IMR-90 (cell line): ENCODE measurements around the gene NFASC. TPM values are rescaled to one million over a fixed set of nuclear protein-coding genes. Genes with fewer than 3 reads are reported as not detected.

ENCODE experiments used
- ATAC-seq: fragments of 200-7000 bp; cut with Tn5 transposase; 2 replicates; pipeline ENCODE4 v1.9.1; 2020; ENCODE audit warnings: low read depth, mild to moderate bottlenecking, moderate library complexity
- BruUV-seq: library from RNA; stranded (reverse); fragments of 400-500 nt; replicated peaks from 2 replicates; lab custom pipeline; 2021; lab: Mats Ljungman, UMichigan
- CTCF ChIA-PET: fragments of 300-600 bp; formaldehyde crosslinking; extraction: SDS; loops from one replicate; lab custom pipeline; 2021; ENCODE audit warnings: antibody characterized with exemption; lab: Yijun Ruan, JAX
- POLR2A ChIA-PET: fragments of 300-600 bp; sonication (Branson Sonifier 250); formaldehyde crosslinking; loops from one replicate; lab custom pipeline; 2022; ENCODE audit warnings: antibody characterized with exemption; ENCODE audit not compliant: unreplicated experiment; lab: Charles Lee
- DNase-seq: peaks from one replicate; pipeline ENCODE4 v3.0.0; 2013
- H2AFZ ChIP-seq: replicated peaks from 2 replicates; pipeline ENCODE3; 2013; ENCODE audit warnings: low read length, mild to moderate bottlenecking; ENCODE audit not compliant: poor library complexity
- H2AK5ac ChIP-seq: 2 replicates; pipeline ENCODE4 v1.6.1; 2013; ENCODE audit warnings: low read depth, low read length, inconsistent platforms
- H2AK9ac ChIP-seq: replicated peaks from 2 replicates; pipeline ENCODE3; 2013; ENCODE audit warnings: mild to moderate bottlenecking, low read depth, low read length, moderate library complexity; ENCODE audit not compliant: poor library complexity
- H2BK120ac ChIP-seq: 2 replicates; pipeline ENCODE4 v1.6.1; 2013; ENCODE audit warnings: low read depth, low read length, inconsistent platforms
- H2BK15ac ChIP-seq: 3 replicates; pipeline ENCODE4 v1.6.1; 2013; ENCODE audit warnings: low read depth, low read length, inconsistent platforms
- H2BK20ac ChIP-seq: 2 replicates; pipeline ENCODE4 v1.6.1; 2013; ENCODE audit warnings: low read depth, mild to moderate bottlenecking, inconsistent platforms, low read length, moderate library complexity
- H2BK5ac ChIP-seq: 2 replicates; pipeline ENCODE4 v1.6.1; 2013; ENCODE audit warnings: mild to moderate bottlenecking, low read depth, low read length, inconsistent platforms; ENCODE audit not compliant: poor library complexity, severe bottlenecking
- H3K14ac ChIP-seq: replicated peaks from 2 replicates; pipeline ENCODE4 v1.6.1; 2013; ENCODE audit warnings: low read depth, low read length, inconsistent platforms
- H3K18ac ChIP-seq: 2 replicates; pipeline ENCODE4 v1.6.1; 2013; ENCODE audit warnings: low read depth, low read length, control low read depth
- H3K23ac ChIP-seq: 2 replicates; pipeline ENCODE4 v1.6.1; 2013; ENCODE audit warnings: low read depth, low read length, inconsistent platforms
- H3K27ac ChIP-seq: 2 replicates; pipeline ENCODE4 v1.5.1; 2013; ENCODE audit warnings: mild to moderate bottlenecking, control low read depth, low read length; ENCODE audit not compliant: insufficient read depth
- H3K27me3 ChIP-seq: 2 replicates; pipeline ENCODE4 v1.6.1; 2013; ENCODE audit warnings: low read length; ENCODE audit not compliant: control insufficient read depth, insufficient read depth
- H3K36me3 ChIP-seq: 2 replicates; pipeline ENCODE4 v1.6.1; 2013; ENCODE audit warnings: low read length, mixed read lengths; ENCODE audit not compliant: control insufficient read depth, insufficient read depth
- H3K4ac ChIP-seq: 2 replicates; pipeline ENCODE4 v1.6.1; 2013; ENCODE audit warnings: low read depth, low read length, inconsistent platforms
- H3K4me1 ChIP-seq: 2 replicates; pipeline ENCODE4 v1.6.1; 2013; ENCODE audit warnings: low read length, mixed read lengths; ENCODE audit not compliant: control insufficient read depth, insufficient read depth
- H3K4me2 ChIP-seq: 2 replicates; pipeline ENCODE4 v1.6.1; 2013; ENCODE audit warnings: low read depth, mild to moderate bottlenecking, control low read depth, low read length, moderate library complexity
- H3K4me3 ChIP-seq: 2 replicates; pipeline ENCODE4 v1.5.1; 2013; ENCODE audit warnings: low read depth, mild to moderate bottlenecking, control low read depth, low read length, moderate library complexity; ENCODE audit not compliant: insufficient read depth
- H3K56ac ChIP-seq: 2 replicates; pipeline ENCODE4 v1.6.1; 2013; ENCODE audit warnings: low read length, inconsistent platforms; ENCODE audit not compliant: insufficient read depth; ENCODE audit errors: extremely low read depth
- H3K79me1 ChIP-seq, 2 experiments: 2 replicates each; pipeline ENCODE4 v1.6.1; 2013; ENCODE audit warnings: low read length in 2 of 2, inconsistent platforms in 1 of 2, low read depth in 1 of 2
- H3K9ac ChIP-seq: 2 replicates; pipeline ENCODE4 v1.6.1; 2013; ENCODE audit warnings: low read depth, low read length, control low read depth
- H3K9me1 ChIP-seq: 2 replicates; pipeline ENCODE4 v1.6.1; 2013; ENCODE audit warnings: low read length, inconsistent platforms; ENCODE audit not compliant: insufficient read depth
- H3K9me3 ChIP-seq: 2 replicates; pipeline ENCODE4 v1.6.1; 2013; ENCODE audit warnings: low read length; ENCODE audit not compliant: control insufficient read depth, insufficient read depth
- H4K20me1 ChIP-seq: 2 replicates; pipeline ENCODE4 v1.6.1; 2013; ENCODE audit warnings: low read length, inconsistent platforms; ENCODE audit not compliant: insufficient read depth
- H4K5ac ChIP-seq: 2 replicates; pipeline ENCODE4 v1.6.1; 2013; ENCODE audit warnings: mild to moderate bottlenecking, low read depth, low read length, control low read depth
- H4K8ac ChIP-seq, 2 experiments: 2 replicates each; pipeline ENCODE4 v1.6.1; 2013; ENCODE audit warnings: low read depth in 2 of 2, low read length in 2 of 2, control low read depth in 1 of 2, inconsistent platforms in 1 of 2
- H4K91ac ChIP-seq: 2 replicates; pipeline ENCODE4 v1.6.1; 2013; ENCODE audit warnings: low read depth, low read length, inconsistent platforms; ENCODE audit not compliant: insufficient read depth
- BHLHE40 ChIP-seq: fragments of 150-350 bp; IDR thresholded peaks from 2 replicates; pipeline ENCODE4 v1.6.1; 2016; ENCODE audit warnings: mild to moderate bottlenecking, low read depth, low read length
- CEBPB ChIP-seq: IDR thresholded peaks from 2 replicates; pipeline ENCODE4 v1.6.1; 2012; ENCODE audit warnings: low read depth, low read length, improper control_type of control experiment
- CHD1 ChIP-seq: IDR thresholded peaks from 2 replicates; pipeline ENCODE4 v1.6.1; 2012; ENCODE audit warnings: low read depth, low read length, improper control_type of control experiment
- FOS ChIP-seq: fragments of 150-350 bp; IDR thresholded peaks from 2 replicates; pipeline ENCODE4 v1.6.1; 2016; ENCODE audit warnings: low read depth, low read length
- MAFK ChIP-seq: IDR thresholded peaks from 2 replicates; pipeline ENCODE4 v1.6.1; 2012; ENCODE audit warnings: low read depth, low read length, improper control_type of control experiment
- MAZ ChIP-seq: IDR thresholded peaks from 2 replicates; pipeline ENCODE4 v1.6.1; 2012; ENCODE audit warnings: low read depth, mild to moderate bottlenecking, low read length, improper control_type of control experiment, moderate library complexity, borderline replicate concordance
- MXI1 ChIP-seq: IDR thresholded peaks from 2 replicates; pipeline ENCODE4 v1.6.1; 2012; ENCODE audit warnings: low read depth, mild to moderate bottlenecking, low read length, moderate library complexity, borderline replicate concordance
- NFE2L2 ChIP-seq: fragments of 150-350 bp; IDR thresholded peaks from 2 replicates; pipeline ENCODE4 v1.6.1; 2016; ENCODE audit warnings: low read depth, mild to moderate bottlenecking, low read length
- POLR2A ChIP-seq: IDR thresholded peaks from 2 replicates; pipeline ENCODE4 v1.6.1; 2012; ENCODE audit warnings: mild to moderate bottlenecking, low read depth, low read length
- RAD21 ChIP-seq: IDR thresholded peaks from 2 replicates; pipeline ENCODE4 v1.6.1; 2012; ENCODE audit warnings: low read length, improper control_type of control experiment
- RCOR1 ChIP-seq: IDR thresholded peaks from 2 replicates; pipeline ENCODE4 v1.6.1; 2012; ENCODE audit warnings: mild to moderate bottlenecking, low read length, improper control_type of control experiment; ENCODE audit not compliant: insufficient replicate concordance
- RFX5 ChIP-seq: IDR thresholded peaks from 2 replicates; pipeline ENCODE4 v1.8.0; 2012; ENCODE audit warnings: low read depth, mild to moderate bottlenecking, low read length, moderate library complexity
- SMC3 ChIP-seq: fragments of 150-350 bp; IDR thresholded peaks from 2 replicates; pipeline ENCODE4 v1.6.1; 2016; ENCODE audit warnings: low read depth, mild to moderate bottlenecking, antibody characterized with exemption, low read length, moderate library complexity
- WGBS, 2 experiments: methylation state at CpG; one replicate each; pipeline versions ENCODE4 v1.1.5 to v1.1.7; 2013; ENCODE audit warnings: missing lambda C conversion rate in 2 of 2; ENCODE audit not compliant: insufficient read length in 1 of 2; ENCODE audit errors: extremely low coverage in 2 of 2; 5-methylcytosine and 5-hydroxymethylcytosine counted together
- dilution Hi-C: fragments of 300-500 bp; cut with HindIII; formaldehyde crosslinking; loops from one replicate; pipeline ENCODE4 v1.14.3; 2018; ENCODE audit warnings: low sequenced_read_pairs; ENCODE audit not compliant: unreplicated experiment
- in situ Hi-C: fragments of 300-500 bp; cut with MboI; formaldehyde crosslinking; loops from 3 replicates; pipeline ENCODE4 v1.14.3; 2019; ENCODE audit warnings: low sequenced_read_pairs, inconsistent platforms, mixed read lengths
- intact Hi-C: fragments of 100-400 bp; cut with micrococcal nuclease; formaldehyde crosslinking; loops from 2 replicates; pipeline ENCODE4 v1.10.0; 2022
- polyA plus RNA-seq, 3 experiments: library from polyadenylated mRNA; depleted of rRNA; stranded (reverse); fragments of >200 nt; gene quantifications; 2 replicates each; pipeline ENCODE4 v1.2.3, GENCODE V29; 2012; ENCODE audit warnings: low replicate concordance in 1 of 3
- total RNA-seq: library from RNA; depleted of rRNA; stranded (reverse); fragments of >200 nt; gene quantifications from 2 replicates; pipeline ENCODE4 v1.2.3, GENCODE V29; 2012
- TF ChIP-seq, protein P1 (sequence below): fragments of 150-350 bp; IDR thresholded peaks from 2 replicates; pipeline ENCODE4 v1.6.1; 2017; ENCODE audit warnings: mild to moderate bottlenecking, antibody characterized with exemption, low read length, low read depth
- TF ChIP-seq, protein P2 (sequence below): conservative IDR thresholded peaks from 2 replicates; pipeline ENCODE4 v1.5.1; 2012; ENCODE audit warnings: mild to moderate bottlenecking, low read depth, low read length, improper control_type of control experiment

NFASC gene
- total and polyA plus RNA-seq, 2 of the 4 experiments (the other 2 are of a cell fraction): 0.18 to 0.79 TPM

DNA sequence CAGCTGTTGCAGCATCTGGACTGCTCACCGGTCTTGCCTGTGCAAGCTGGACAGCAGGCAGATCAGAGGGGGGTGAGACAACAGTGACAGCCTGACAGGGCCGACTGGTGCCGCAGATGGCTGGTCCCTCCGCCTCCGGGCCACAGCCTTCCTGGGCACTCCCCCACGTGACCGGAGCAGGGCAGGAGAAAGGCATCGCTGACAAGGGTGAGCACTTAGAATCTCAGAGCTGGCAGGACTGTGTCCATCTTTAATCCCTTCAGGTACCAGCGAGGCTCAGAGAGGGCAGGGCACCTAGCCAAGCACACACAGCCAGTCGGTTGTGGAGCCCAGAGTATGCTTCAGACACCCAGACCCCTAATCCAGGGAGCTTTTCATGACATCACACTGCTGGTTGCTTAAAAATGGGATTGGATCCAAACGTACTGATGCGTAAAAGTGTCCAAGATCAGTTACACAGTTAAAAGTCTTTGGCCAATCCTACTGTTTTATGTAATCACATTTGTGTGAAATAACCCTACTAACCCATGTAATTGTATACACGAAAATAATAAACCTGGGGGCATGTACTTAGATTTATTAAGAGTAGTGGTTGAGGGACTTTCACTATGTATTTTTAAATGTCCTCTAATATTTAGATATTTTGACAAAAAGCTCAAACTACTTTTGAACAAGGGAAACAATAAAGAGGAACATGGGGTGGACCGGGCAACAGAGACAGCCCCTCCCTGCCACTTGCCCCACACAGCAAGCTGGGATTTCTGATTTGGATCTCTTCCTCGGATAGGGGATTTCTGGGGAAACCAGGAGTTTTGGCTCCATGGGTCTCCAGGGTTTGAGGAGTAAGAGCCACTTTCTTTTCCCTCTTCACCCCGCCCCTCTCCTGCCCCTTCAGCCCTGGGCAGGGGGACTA is 171.6 kb downstream of the NFASC start:
- Histone ChIP-seq H3K9me3 (no peaks in the 10 kb centered on the region), H4K8ac (no peak overlapping the region), H3K4me3 (no peak overlapping the region), H2BK15ac (no peak overlapping the region), H2AK9ac (no peak overlapping the region), H3K18ac (no peak overlapping the region), H3K4me2 (no peak overlapping the region), H3K56ac (no peak overlapping the region), H3K14ac (no peak overlapping the region), H3K36me3 (no peaks in the 10 kb centered on the region), H3K4me1 (no peaks in the 10 kb centered on the region), H3K9me1 (no peaks in the 10 kb centered on the region), H2AK5ac (no peak overlapping the region), H2BK120ac (no peak overlapping the region), H3K79me1 (no peaks in the 10 kb centered on the region), H4K20me1 (no peaks in the 10 kb centered on the region), H3K9ac (no peak overlapping the region), H2BK5ac (no peak overlapping the region), H2BK20ac (no peak overlapping the region), H3K4ac (no peak overlapping the region), H4K5ac (no peak overlapping the region), H2AFZ (no peak overlapping the region), H3K27ac (no peak overlapping the region), H3K27me3 (peaks cover 61% of the 10 kb centered on the region), H4K91ac (no peak overlapping the region), H3K23ac (no peak overlapping the region)
- ChIA-PET POLR2A (no interaction called here), CTCF (no interaction called here)
- TF ChIP-seq CEBPB (no peak), MAFK (no peak), FOS (no peak), SMC3 (no peak), RCOR1 (no peak), RFX5 (no peak), RAD21 (no peak), POLR2A (no peak), CHD1 (no peak), MXI1 (no peak), MAZ (no peak), NFE2L2 (no peak), BHLHE40 (no peak)
- TF ChIP-seq, protein P1, sequence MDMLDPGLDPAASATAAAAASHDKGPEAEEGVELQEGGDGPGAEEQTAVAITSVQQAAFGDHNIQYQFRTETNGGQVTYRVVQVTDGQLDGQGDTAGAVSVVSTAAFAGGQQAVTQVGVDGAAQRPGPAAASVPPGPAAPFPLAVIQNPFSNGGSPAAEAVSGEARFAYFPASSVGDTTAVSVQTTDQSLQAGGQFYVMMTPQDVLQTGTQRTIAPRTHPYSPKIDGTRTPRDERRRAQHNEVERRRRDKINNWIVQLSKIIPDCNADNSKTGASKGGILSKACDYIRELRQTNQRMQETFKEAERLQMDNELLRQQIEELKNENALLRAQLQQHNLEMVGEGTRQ: no peak
- TF ChIP-seq, protein P2, sequence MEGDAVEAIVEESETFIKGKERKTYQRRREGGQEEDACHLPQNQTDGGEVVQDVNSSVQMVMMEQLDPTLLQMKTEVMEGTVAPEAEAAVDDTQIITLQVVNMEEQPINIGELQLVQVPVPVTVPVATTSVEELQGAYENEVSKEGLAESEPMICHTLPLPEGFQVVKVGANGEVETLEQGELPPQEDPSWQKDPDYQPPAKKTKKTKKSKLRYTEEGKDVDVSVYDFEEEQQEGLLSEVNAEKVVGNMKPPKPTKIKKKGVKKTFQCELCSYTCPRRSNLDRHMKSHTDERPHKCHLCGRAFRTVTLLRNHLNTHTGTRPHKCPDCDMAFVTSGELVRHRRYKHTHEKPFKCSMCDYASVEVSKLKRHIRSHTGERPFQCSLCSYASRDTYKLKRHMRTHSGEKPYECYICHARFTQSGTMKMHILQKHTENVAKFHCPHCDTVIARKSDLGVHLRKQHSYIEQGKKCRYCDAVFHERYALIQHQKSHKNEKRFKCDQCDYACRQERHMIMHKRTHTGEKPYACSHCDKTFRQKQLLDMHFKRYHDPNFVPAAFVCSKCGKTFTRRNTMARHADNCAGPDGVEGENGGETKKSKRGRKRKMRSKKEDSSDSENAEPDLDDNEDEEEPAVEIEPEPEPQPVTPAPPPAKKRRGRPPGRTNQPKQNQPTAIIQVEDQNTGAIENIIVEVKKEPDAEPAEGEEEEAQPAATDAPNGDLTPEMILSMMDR: no peak
- intact Hi-C loops (no loop called here), dilution Hi-C loops (no loop called here), in situ Hi-C loops (no loop called here)
- no TSS peak for BruUV-seq
- 46% methylated on average over 7 of the region's 16 CpGs; no CpG with 5 or more reads in 1 of the 2 experiments for WGBS, 2 experiments
- ATAC-seq (no peak), DNase-seq (no peak)
